Ectodermal cell (in vitro differentiated cells): ENCODE data around the gene FKBP1B.

Source experiments
- H3K27ac ChIP-seq: 2 replicates; pipeline ENCODE4 v1.7.0; 2013; ENCODE audit warnings: mild to moderate bottlenecking, low read depth, low read length; ENCODE audit not compliant: insufficient read depth, poor library complexity, severe bottlenecking
- H3K27me3 ChIP-seq: 2 replicates; pipeline ENCODE4 v1.7.0; 2013; ENCODE audit warnings: mild to moderate bottlenecking, low read length; ENCODE audit not compliant: insufficient read depth, control insufficient read depth, poor library complexity, severe bottlenecking
- H3K36me3 ChIP-seq: one replicate; pipeline ENCODE4 v1.7.0; 2013; ENCODE audit warnings: low read length; ENCODE audit not compliant: control insufficient read depth, insufficient read depth
- H3K4me1 ChIP-seq: one replicate; pipeline ENCODE4 v1.7.0; 2013; ENCODE audit warnings: low read length; ENCODE audit not compliant: control insufficient read depth, insufficient read depth
- H3K4me3 ChIP-seq: 2 replicates; pipeline ENCODE4 v1.7.0; 2013; ENCODE audit warnings: low read depth, low read length, control low read depth; ENCODE audit not compliant: insufficient read depth
- H3K9me3 ChIP-seq: 2 replicates; pipeline ENCODE4 v1.7.0; 2013; ENCODE audit warnings: mild to moderate bottlenecking, low read length, moderate library complexity; ENCODE audit not compliant: control insufficient read depth
- WGBS, 2 experiments: methylation state at CpG; one replicate each; pipeline ENCODE4 v1.1.7; 2013; ENCODE audit warnings: missing lambda C conversion rate in 2 of 2; 5-methylcytosine and 5-hydroxymethylcytosine counted together

The FKBP1B gene

GRCh38 chr2:24046930-24047702 is 2.4 kb upstream of the FKBP1B start, which contains the start of gene WDCP:
Gene WDCP (minus strand): TSS chr2:24047391. CDS start chr2:24039494, 7,897 bp downstream.
- WGBS, 2 experiments: 0 to 1% methylated on average over 38 of the region's 38 CpGs
- Histone ChIP-seq H3K27ac (no peak within 1 kb of the TSS), H3K4me1 (no peaks in the 10 kb centered on the region), H3K36me3 (no peaks in the 10 kb centered on the region), H3K27me3 (no peaks in the 10 kb centered on the region), H3K4me3 (peak within 1 kb of the TSS; percentile 69), H3K9me3 (no peaks in the 10 kb centered on the region)

- Histone ChIP-seq H3K4me3 (peak overlapping the region; percentile 14), H3K4me1 (no peaks in the 10 kb centered on the region), H3K36me3 (no peaks in the 10 kb centered on the region), H3K9me3 (no peaks in the 10 kb centered on the region), H3K27me3 (no peaks in the 10 kb centered on the region), H3K27ac (no peak overlapping the region)
- WGBS, 2 experiments: 64 to 66% methylated on average over 8 of the region's 8 CpGs
Observed at GRCh38 chr2:24047703-24048033, 1.9 kb upstream of the FKBP1B start.

- Histone ChIP-seq H3K27me3 (no peaks in the 10 kb centered on the region), H3K36me3 (no peaks in the 10 kb centered on the region), H3K27ac (no peak overlapping the region), H3K4me1 (no peaks in the 10 kb centered on the region), H3K9me3 (no peaks in the 10 kb centered on the region), H3K4me3 (peak overlapping the region; percentile 78)
- 81 to 85% methylated on average over 22 to 23 of the region's 23 CpGs for WGBS, 2 experiments
Observed at GRCh38 chr2:24048769-24049484, 614 bp upstream of the FKBP1B start.

GRCh38 chr2:24050041-24050979 is 769 bp downstream of the FKBP1B start:
- H3K27ac ChIP-seq: peak overlapping the region; percentile 16
- peak overlapping the region; percentile 78 for H3K4me3 ChIP-seq
- H3K4me1 ChIP-seq: no peaks in the 10 kb centered on the region
- 2 to 4% methylated on average over 47 of the region's 47 CpGs for WGBS, 2 experiments
- H3K36me3 ChIP-seq: no peaks in the 10 kb centered on the region
- H3K27me3 ChIP-seq: no peaks in the 10 kb centered on the region
- no peaks in the 10 kb centered on the region for H3K9me3 ChIP-seq

DNA sequence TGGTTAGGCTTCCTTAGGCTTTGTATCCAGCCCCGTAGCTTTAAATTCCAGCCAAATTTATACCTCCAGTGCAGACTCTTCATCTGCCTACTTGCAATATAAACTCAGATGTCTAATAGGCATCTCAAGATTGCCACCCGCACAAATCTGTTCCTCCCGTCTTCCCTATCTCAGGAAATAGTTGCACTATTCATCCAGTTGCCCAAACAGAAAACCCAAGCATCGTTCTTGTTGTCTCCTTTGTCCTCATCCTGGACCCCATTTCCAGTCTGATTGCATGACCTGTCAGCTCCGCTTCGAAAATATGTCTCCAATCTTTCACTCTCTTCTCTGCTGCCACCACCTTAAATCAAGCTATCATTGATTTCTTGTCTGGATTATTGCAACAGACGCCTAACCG is 2.3 kb downstream of the FKBP1B start:
- WGBS, 2 experiments: 94% methylated on average over 8 of the region's 8 CpGs
- no peaks in the 10 kb centered on the region for H3K36me3 ChIP-seq
- no peak overlapping the region for H3K4me3 ChIP-seq

DNA sequence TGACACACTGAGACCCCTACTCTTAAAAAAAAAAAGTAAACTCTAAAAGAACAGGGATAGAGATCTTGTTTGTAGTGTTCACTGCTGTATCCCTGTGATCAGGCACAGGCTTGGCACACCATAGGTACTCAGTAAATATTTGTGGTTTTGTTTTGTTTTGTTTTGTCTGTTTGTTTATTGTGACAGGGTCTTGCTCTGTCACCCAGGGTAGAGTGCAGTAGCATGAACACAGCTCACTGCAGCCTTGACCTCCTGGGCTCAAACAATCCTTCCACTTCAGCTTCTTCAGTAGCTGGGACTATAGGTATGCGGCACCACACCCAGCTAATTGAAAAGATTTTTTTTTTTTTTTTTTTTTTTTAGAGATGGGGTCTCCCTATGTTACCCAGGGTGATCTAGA is 3.4 kb downstream of the FKBP1B start:
- no peak overlapping the region for H3K27ac ChIP-seq
- H3K4me3 ChIP-seq: no peak overlapping the region
- H3K27me3 ChIP-seq: no peaks in the 10 kb centered on the region
- H3K9me3 ChIP-seq: no peaks in the 10 kb centered on the region
- no peaks in the 10 kb centered on the region for H3K36me3 ChIP-seq
- H3K4me1 ChIP-seq: no peaks in the 10 kb centered on the region
- WGBS, 2 experiments: 100% methylated on average over 1 of the region's 1 CpG; no CpG with 5 or more reads in 1 of the 2 experiments

More for the DNA sequence above, 2.3 kb downstream of the FKBP1B start:
- Histone ChIP-seq H3K27ac (no peak overlapping the region), H3K4me1 (no peaks in the 10 kb centered on the region), H3K9me3 (no peaks in the 10 kb centered on the region), H3K27me3 (no peaks in the 10 kb centered on the region)

GRCh38 chr2:24054366-24055010 is 4.9 kb downstream of the FKBP1B start:
- no peak overlapping the region for H3K27ac ChIP-seq

DNA sequence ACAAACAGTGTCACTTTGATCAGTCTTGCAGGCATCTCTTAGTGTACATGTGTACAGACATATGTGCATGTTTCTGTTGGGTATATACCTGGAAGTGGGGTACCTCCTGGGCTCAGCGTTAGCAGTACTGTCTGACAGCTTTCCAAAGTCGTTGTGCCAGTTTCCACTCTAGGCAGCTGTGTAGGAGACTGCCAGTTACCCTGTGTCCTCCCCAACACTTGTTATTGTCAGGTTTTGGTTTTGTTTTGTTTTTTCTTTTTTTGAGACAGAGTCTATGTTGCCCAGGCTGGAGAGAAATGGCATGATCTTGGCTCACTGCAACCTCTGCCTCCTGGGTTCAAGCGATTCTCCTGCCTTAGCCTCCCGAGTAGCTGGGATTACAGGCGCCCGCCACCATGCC is 6.2 kb downstream of the FKBP1B start:
- Histone ChIP-seq H3K4me3 (no peak overlapping the region), H3K27me3 (no peaks in the 10 kb centered on the region), H3K4me1 (no peaks in the 10 kb centered on the region), H3K9me3 (no peaks in the 10 kb centered on the region), H3K27ac (no peak overlapping the region), H3K36me3 (no peaks in the 10 kb centered on the region)
- 89 to 93% methylated on average over 6 of the region's 6 CpGs for WGBS, 2 experiments

More at GRCh38 chr2:24054366-24055010, 4.9 kb downstream of the FKBP1B start:
- H3K4me1 ChIP-seq: no peaks in the 10 kb centered on the region
- 92 to 93% methylated on average over 7 of the region's 8 CpGs for WGBS, 2 experiments
- no peaks in the 10 kb centered on the region for H3K36me3 ChIP-seq
- H3K27me3 ChIP-seq: no peaks in the 10 kb centered on the region
- H3K9me3 ChIP-seq: no peaks in the 10 kb centered on the region
- no peak overlapping the region for H3K4me3 ChIP-seq

DNA sequence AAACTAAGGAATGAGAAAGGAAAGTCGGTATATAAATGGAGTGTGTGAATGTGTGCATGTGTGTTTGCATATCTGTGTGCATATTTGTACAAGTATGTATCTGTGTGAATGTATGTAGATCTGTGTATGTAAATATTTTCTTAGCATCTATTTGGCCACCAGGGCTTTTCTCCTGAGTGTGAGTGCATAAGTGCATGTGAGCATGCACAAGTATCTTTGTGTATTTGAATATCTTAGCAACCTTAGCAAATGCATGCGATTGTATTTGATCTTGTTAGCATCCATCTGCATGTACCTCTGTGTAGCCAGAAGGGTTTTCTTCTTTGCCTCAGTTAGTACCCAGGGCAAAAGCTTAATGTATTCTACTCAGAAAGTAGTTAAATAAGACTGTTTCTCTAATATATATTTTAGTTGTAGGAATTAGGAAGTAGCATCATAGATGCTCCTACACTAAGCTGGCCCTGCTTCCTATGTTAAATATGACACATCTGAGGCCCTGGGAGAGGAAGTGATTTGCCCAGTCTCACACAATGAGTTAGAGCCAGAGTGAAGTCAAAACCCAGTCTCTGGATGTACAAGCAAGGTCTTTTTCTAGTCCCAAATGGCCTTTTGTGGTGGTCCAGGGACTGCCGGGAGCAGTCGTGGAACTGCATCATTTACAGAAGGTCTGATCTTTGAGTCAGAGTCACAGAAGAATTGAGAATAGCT is 9.2 kb downstream of the FKBP1B start:
- H3K27ac ChIP-seq: no peak overlapping the region
- H3K36me3 ChIP-seq: no peaks in the 10 kb centered on the region
- no peaks in the 10 kb centered on the region for H3K4me1 ChIP-seq
- 92 to 95% methylated on average over 4 of the region's 4 CpGs for WGBS, 2 experiments
- no peaks in the 10 kb centered on the region for H3K27me3 ChIP-seq
- no peak overlapping the region for H3K4me3 ChIP-seq
- H3K9me3 ChIP-seq: no peaks in the 10 kb centered on the region
